DOHH2 (cell line): Measurements from ENCODE around the gene PLEKHN1.

Experiments used
- EZH2phosphoT487 ChIP-seq: fragments of 200-600 bp; sonication (generic); IDR thresholded peaks from 2 replicates; pipeline ENCODE4 v1.6.1; 2017; ENCODE audit warnings: borderline replicate concordance, mild to moderate bottlenecking, antibody characterized with exemption, low read length, moderate library complexity, mixed read lengths
- TF ChIP-seq, protein P1 (sequence below): fragments of 200-600 bp; sonication (generic); IDR thresholded peaks from one replicate; pipeline ENCODE4 v1.5.1; 2014; ENCODE audit warnings: antibody characterized with exemption, mild to moderate bottlenecking, low read depth, low read length; ENCODE audit not compliant: poor library complexity, severe bottlenecking

DNA sequence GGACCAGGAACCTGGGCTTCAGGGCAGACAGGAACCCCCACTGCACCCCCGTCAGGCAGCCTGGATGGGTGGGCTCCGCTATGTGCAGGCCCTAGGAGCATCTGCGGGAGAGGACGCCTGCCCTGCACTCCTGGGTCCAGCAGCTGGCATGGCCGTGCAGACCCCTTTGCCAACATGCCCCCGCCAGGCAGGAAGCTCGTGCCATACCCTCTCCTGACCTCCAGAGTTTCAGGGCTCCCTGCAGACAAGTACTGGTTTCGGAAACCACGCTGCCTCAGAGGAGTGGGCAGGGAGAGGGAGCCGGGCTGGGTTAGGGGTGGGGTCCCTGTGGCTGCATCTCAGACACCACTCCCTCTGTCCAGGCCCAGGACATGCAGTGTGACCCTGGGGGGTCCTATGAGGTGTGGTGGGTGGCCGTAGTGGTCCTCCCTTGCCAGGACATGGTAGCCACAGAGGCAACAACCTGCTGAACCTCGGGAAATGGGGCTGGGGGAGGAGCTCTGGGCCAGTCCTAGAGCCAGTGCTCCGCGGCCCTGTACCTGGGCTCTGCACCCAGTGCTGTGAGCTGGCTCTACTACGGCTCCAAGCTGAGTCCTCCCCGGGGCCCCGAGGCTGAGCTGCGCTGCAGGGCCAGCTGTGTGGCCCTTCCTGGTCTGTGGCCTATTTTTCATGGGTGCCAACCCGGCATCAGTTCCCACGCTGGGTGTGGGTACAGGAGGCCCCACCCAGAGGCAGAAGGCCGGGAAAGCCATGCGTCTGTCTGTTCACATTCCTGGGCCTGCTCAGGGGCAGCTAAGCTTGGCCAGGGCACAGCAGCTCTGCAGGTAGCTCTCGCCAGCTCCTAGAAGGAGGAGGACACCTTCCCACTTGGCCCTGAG, 1.4 kb downstream of the PLEKHN1 start:
- TF ChIP-seq, protein P1, sequence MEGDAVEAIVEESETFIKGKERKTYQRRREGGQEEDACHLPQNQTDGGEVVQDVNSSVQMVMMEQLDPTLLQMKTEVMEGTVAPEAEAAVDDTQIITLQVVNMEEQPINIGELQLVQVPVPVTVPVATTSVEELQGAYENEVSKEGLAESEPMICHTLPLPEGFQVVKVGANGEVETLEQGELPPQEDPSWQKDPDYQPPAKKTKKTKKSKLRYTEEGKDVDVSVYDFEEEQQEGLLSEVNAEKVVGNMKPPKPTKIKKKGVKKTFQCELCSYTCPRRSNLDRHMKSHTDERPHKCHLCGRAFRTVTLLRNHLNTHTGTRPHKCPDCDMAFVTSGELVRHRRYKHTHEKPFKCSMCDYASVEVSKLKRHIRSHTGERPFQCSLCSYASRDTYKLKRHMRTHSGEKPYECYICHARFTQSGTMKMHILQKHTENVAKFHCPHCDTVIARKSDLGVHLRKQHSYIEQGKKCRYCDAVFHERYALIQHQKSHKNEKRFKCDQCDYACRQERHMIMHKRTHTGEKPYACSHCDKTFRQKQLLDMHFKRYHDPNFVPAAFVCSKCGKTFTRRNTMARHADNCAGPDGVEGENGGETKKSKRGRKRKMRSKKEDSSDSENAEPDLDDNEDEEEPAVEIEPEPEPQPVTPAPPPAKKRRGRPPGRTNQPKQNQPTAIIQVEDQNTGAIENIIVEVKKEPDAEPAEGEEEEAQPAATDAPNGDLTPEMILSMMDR: no peak
- no peak for TF ChIP-seq EZH2phosphoT487
